Brain pericyte (primary cell): ENCODE measurements around the gene PKMYT1.
"Not testable (repeated sequence)": the region's sequence is repeated elsewhere in the genome, so short reads cannot be mapped to it uniquely, and the experiment has no call there.

ENCODE experiments used
- DNase-seq: peaks from one replicate; pipeline ENCODE4 v3.0.0-alpha.2; 2012; ENCODE audit warnings: low read depth, low spot score

PKMYT1 gene

GRCh38 chr16:2933701-2934100, 46.5 kb downstream of the PKMYT1 start:
- DNase-seq: no peak

GRCh38 chr16:2933136-2933535, 47.1 kb downstream of the PKMYT1 start:
- no peak for DNase-seq

GRCh38 chr16:2931231-2931914, 48.9 kb downstream of the PKMYT1 start:
- not testable (repeated sequence) for DNase-seq

GRCh38 chr16:2930236-2930635, 50.0 kb downstream of the PKMYT1 start:
- no peak for DNase-seq

GRCh38 chr16:2929693-2930092, 50.6 kb downstream of the PKMYT1 start:
- DNase-seq: no peak

GRCh38 chr16:2928796-2929195, 51.5 kb downstream of the PKMYT1 start:
- no peak for DNase-seq

GRCh38 chr16:2928151-2928550, 52.1 kb downstream of the PKMYT1 start:
- not testable (repeated sequence) for DNase-seq

- peak; percentile 57 for DNase-seq
These were observed 53.1 kb downstream of the PKMYT1 start for GRCh38 chr16:2927010-2927646.

- no peak for DNase-seq
These were observed 53.6 kb downstream of the PKMYT1 start for GRCh38 chr16:2926650-2926999.

- DNase-seq: no peak
These were observed 54.1 kb downstream of the PKMYT1 start for GRCh38 chr16:2925951-2926649.

GRCh38 chr16:2924901-2925755, 55.1 kb downstream of the PKMYT1 start:
- no peak for DNase-seq

GRCh38 chr16:2923481-2923880, 56.8 kb downstream of the PKMYT1 start:
- DNase-seq: no peak
